ENCODE data around the gene IL18RAP.

IL18RAP gene

DNA sequence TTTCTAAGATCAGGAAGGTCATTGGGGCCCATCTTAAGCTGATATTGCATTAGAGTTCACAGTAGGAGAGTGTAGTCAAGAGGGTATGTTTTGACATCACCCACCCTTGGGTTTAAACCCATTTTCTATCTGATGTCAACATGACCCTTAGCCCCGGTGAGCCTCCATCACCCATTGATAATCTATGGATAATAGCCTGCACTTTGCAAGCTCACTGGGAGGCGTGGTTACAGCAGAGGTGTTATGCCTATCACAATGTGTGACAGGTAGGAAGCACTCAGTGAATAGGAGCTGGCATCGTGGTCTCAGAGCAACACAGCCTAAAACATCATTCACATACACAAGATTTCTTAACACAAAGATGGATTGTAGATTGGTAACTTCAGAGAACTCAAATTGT lies 21.3 kb downstream of the IL18RAP start:
- Mint-ChIP-seq H3K36me3 (ENCODE audit: insufficient read depth) (peaks cover 3% of the 10 kb centered on the region), H3K9me3 (no peaks in the 10 kb centered on the region), H3K27me3 (no peaks in the 10 kb centered on the region), H3K4me1 (peaks cover 5% of the 10 kb centered on the region), H3K27ac (ENCODE audit: low read depth) (no peak overlapping the region), H3K4me3 (no peak overlapping the region)
- no peak for DNase-seq (ENCODE audit: low spot score in 2 of 2)
- no peak for ATAC-seq (replicated peaks; ENCODE audit: extremely low read depth, poor library complexity, severe bottlenecking)

DNA sequence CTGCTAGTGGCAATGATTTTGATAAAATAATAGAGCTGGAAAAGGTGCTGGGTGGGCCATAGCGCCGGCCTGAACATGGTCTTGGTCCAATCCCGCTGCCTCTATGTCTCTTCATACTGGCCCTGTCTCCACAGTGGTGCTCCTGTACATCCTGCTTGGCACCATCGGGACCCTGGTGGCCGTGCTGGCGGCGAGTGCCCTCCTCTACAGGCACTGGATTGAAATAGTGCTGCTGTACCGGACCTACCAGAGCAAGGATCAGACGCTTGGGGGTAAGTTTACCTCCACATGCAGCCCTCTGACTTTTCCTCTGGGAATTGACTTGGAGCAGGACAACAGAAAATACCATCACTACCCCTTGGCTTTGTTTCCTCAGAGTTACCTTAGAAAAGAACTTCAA lies 24.0 kb downstream of the IL18RAP start:
- no peak overlapping the region for H3K4me3 Mint-ChIP-seq
- H3K4me1 Mint-ChIP-seq, result peaks cover 5% of the 10 kb centered on the region
- no peaks in the 10 kb centered on the region for H3K27me3 Mint-ChIP-seq
- H3K36me3 Mint-ChIP-seq (ENCODE audit: insufficient read depth), result peaks cover 5% of the 10 kb centered on the region
- no peak overlapping the region for H3K27ac Mint-ChIP-seq (ENCODE audit: low read depth)
- DNase-seq (ENCODE audit: low spot score in 2 of 2), result no peak
- no peak for ATAC-seq (replicated peaks; ENCODE audit: extremely low read depth, poor library complexity, severe bottlenecking)
- no peaks in the 10 kb centered on the region for H3K9me3 Mint-ChIP-seq

DNA sequence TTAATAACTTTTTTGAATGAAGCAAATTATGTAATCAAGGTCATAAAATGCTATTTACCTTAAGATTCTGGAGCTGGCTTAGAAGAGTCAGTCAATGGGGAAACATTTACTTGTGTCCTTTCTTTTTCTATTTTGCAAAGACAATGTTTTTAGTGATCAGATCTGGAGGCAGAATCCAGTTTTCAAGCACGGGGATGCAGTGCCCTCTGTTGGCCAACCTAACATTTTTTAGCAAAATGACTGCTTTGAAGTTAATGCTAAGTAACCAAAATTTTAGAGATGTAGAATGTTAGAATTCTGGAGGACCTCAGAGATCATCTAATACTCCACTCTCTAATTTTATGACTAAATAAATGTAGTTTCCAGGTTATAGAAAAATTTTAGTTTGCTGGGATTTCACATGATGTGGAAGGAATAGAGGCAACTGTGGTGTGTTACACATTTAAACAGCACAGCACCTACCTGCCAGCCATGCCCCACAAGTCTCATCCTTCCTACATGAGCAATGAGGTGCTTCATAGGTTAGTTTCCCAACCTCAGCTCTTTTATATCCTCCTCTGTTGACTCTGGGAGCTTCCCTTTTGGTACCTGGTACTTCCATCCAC lies 26.5 kb downstream of the IL18RAP start:
- H3K36me3 Mint-ChIP-seq (ENCODE audit: insufficient read depth), result peaks cover 5% of the 10 kb centered on the region
- H3K27me3 Mint-ChIP-seq, result peaks cover under 1% of the 10 kb centered on the region
- no peak overlapping the region for H3K4me3 Mint-ChIP-seq
- no peak overlapping the region for H3K27ac Mint-ChIP-seq (ENCODE audit: low read depth)
- H3K4me1 Mint-ChIP-seq, result peaks cover 5% of the 10 kb centered on the region
- no peak for ATAC-seq (replicated peaks; ENCODE audit: extremely low read depth, poor library complexity, severe bottlenecking)
- no peaks in the 10 kb centered on the region for H3K9me3 Mint-ChIP-seq
- DNase-seq (ENCODE audit: low spot score in 2 of 2), result peak; percentile 38 to 52

DNA sequence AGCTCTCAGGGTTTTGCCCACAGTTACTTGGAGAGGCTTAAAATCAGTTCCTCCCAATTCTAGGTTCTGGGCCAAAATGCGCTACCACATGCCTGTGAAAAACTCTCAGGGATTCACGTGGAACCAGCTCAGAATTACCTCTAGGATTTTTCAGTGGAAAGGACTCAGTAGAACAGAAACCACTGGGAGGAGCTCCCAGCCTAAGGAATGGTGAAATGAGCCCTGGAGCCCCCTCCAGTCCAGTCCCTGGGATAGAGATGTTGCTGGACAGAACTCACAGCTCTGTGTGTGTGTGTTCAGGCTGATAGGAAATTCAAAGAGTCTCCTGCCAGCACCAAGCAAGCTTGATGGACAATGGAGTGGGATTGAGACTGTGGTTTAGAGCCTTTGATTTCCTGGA lies 29.0 kb downstream of the IL18RAP start:
- Mint-ChIP-seq H3K4me1 (peaks cover 5% of the 10 kb centered on the region), H3K4me3 (no peak overlapping the region), H3K27me3 (peaks cover 18% of the 10 kb centered on the region), H3K9me3 (no peaks in the 10 kb centered on the region), H3K27ac (ENCODE audit: low read depth) (no peak overlapping the region), H3K36me3 (ENCODE audit: insufficient read depth) (peaks cover 3% of the 10 kb centered on the region)
- DNase-seq (ENCODE audit: low spot score in 2 of 2) (no peak), ATAC-seq (replicated peaks; ENCODE audit: extremely low read depth, poor library complexity, severe bottlenecking) (no peak)

DNA sequence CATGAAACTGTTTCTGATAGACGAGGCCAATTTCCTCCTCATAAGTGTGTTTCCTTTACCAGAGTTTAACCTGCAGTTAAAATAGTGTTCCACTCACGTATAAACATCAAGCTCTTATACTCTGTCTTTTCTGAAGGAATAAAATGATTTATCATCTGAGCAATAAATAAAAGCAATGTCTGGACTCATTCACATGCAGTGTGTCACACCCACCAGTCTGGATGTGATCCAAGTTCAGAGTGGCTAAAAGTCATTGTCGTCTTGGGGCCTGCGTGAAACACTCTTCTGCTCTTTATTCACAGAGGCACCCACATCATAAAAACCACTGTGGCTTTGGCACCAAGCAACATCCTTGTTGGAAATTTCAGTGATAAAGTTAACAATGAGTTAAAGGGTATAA lies 30.5 kb downstream of the IL18RAP start:
- H3K27me3 Mint-ChIP-seq, result peaks cover 18% of the 10 kb centered on the region
- H3K36me3 Mint-ChIP-seq (ENCODE audit: insufficient read depth), result peaks cover 3% of the 10 kb centered on the region
- no peak for DNase-seq (ENCODE audit: low spot score in 2 of 2)
- no peak overlapping the region for H3K27ac Mint-ChIP-seq (ENCODE audit: low read depth)
- no peaks in the 10 kb centered on the region for H3K9me3 Mint-ChIP-seq
- peaks cover 5% of the 10 kb centered on the region for H3K4me1 Mint-ChIP-seq
- no peak for ATAC-seq (replicated peaks; ENCODE audit: extremely low read depth, poor library complexity, severe bottlenecking)
- no peak overlapping the region for H3K4me3 Mint-ChIP-seq

DNA sequence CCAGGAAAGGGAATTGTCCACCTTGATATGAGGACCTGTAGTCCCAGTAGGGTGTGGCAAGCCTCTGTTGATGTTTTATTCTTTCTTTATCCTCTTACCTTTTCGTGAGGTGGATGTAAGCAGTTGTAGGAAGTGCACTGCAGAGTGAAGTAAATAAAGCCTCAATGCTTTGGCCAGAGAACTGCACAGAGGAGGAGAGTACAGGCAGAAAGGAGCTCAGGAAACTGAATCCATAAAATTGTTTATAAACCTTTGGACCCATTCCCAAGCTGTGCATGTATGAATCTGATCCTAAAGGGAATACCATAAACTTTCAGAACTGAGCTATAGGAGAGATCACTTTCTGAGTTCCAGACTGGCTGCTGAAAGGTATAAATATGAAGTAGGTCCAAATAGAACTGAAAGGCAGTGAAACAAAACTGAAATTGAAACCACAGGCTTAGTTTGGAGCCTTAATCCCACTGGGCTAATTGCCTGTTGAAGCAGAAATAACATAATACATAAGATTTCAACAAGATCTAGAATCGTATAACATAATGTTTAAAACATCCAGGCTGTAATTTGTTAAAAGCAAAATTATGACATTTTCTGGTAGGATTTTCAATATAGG lies 32.2 kb downstream of the IL18RAP start:
- H3K4me3 Mint-ChIP-seq, result no peak overlapping the region
- peaks cover 18% of the 10 kb centered on the region for H3K27me3 Mint-ChIP-seq
- H3K4me1 Mint-ChIP-seq, result peaks cover 5% of the 10 kb centered on the region
- ATAC-seq (replicated peaks; ENCODE audit: extremely low read depth, poor library complexity, severe bottlenecking), result no peak
- no peaks in the 10 kb centered on the region for H3K9me3 Mint-ChIP-seq
- no peak for DNase-seq (ENCODE audit: low spot score in 2 of 2)
- no peak overlapping the region for H3K27ac Mint-ChIP-seq (ENCODE audit: low read depth)
- H3K36me3 Mint-ChIP-seq (ENCODE audit: insufficient read depth), result peaks cover 2% of the 10 kb centered on the region

DNA sequence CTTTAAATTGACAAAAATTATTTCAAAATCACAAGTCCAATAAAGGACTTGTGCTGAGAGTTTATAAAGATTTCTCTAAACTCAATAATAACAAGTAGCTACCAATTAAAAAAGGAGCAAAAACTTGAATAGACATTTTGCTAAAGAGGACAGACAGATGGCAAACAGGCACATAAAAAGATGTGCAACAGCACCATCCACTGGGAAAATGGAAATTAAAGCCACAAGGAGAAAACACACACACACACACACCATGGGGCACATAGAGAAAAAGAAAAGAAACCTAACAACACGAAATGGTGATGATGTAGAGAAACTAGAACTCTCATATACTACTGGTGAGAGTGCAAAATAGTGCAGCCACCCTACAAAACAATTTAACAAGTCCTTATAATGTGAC lies 37.5 kb downstream of the IL18RAP start:
- H3K27me3 Mint-ChIP-seq, result peaks cover 18% of the 10 kb centered on the region
- no peak for DNase-seq (ENCODE audit: low spot score in 2 of 2)
- H3K9me3 Mint-ChIP-seq, result no peaks in the 10 kb centered on the region
- no peak overlapping the region for H3K27ac Mint-ChIP-seq (ENCODE audit: low read depth)
- no peaks in the 10 kb centered on the region for H3K36me3 Mint-ChIP-seq (ENCODE audit: insufficient read depth)
- no peaks in the 10 kb centered on the region for H3K4me1 Mint-ChIP-seq
- no peak for ATAC-seq (replicated peaks; ENCODE audit: extremely low read depth, poor library complexity, severe bottlenecking)
- no peak overlapping the region for H3K4me3 Mint-ChIP-seq

DNA sequence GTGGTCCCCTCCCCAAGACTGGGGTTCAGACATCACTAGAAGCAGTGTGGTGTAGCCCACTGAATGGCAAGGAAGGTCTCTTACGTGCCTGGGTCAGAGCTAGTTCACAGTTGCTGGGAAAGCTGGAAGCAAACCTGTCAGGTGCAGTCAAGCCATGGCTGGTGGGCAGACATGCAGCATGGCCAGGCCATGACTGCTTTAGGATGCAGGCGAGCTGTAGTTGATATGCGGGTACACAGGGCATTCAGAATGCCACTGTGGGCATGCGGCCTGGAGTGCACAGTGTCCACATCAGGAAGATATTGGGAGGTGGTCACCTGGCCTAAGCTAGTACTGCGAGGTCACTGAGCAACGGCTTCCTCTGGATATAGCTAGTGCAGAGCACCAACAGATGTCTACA lies 38.2 kb downstream of the IL18RAP start:
- DNase-seq (ENCODE audit: low spot score in 2 of 2), result no peak
- Mint-ChIP-seq H3K9me3 (no peaks in the 10 kb centered on the region), H3K27ac (ENCODE audit: low read depth) (no peak overlapping the region), H3K36me3 (ENCODE audit: insufficient read depth) (no peaks in the 10 kb centered on the region), H3K4me3 (no peak overlapping the region), H3K4me1 (no peaks in the 10 kb centered on the region), H3K27me3 (peaks cover 11% of the 10 kb centered on the region)
- no peak for ATAC-seq (replicated peaks; ENCODE audit: extremely low read depth, poor library complexity, severe bottlenecking)

DNA sequence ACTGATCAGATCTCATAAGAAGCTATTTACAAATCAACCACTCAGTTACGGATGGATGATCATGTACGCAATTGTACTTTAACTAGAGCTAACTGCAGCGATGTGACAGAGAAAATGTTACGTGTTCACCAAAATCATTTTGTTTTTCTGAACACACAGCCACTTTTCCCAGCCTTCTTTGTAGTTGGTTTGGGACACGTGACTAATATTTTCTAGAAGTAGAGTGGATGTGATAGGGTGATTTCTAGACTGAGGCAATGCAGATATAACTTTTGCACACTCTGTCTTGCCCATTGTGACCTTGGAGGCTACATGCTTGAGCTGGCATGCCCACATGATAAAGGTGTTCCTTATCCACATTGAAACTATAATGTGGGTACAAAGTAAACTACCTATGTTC lies 40.2 kb downstream of the IL18RAP start:
- Mint-ChIP-seq H3K4me3 (no peak overlapping the region), H3K9me3 (no peaks in the 10 kb centered on the region), H3K27ac (ENCODE audit: low read depth) (no peak overlapping the region), H3K4me1 (no peaks in the 10 kb centered on the region), H3K36me3 (ENCODE audit: insufficient read depth) (no peaks in the 10 kb centered on the region), H3K27me3 (peaks cover 19% of the 10 kb centered on the region)
- no peak for DNase-seq (ENCODE audit: low spot score in 2 of 2)
- no peak for ATAC-seq (replicated peaks; ENCODE audit: extremely low read depth, poor library complexity, severe bottlenecking)

DNA sequence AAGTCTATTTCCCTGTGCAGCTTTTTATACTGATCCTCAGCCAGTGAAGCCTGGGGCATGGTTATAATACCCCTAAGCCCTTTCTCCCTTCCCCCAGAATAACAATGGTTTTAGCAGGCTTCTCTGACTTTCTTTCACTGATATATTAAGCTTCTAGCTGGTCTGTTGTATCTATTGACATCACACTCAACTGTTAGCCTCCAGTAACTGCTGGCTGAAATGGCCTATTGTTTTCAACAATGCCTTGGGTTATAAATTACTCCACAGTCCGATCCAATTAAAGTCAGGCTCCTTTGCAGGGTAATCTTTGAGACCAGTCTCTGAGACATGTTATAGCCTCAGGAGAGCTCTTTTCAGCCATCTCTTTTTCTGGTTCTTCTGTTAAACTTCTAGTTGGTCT lies 47.2 kb downstream of the IL18RAP start:
- Mint-ChIP-seq H3K4me1 (no peaks in the 10 kb centered on the region), H3K27me3 (peaks cover 37% of the 10 kb centered on the region), H3K9me3 (peaks cover 10% of the 10 kb centered on the region), H3K27ac (ENCODE audit: low read depth) (no peak overlapping the region), H3K36me3 (ENCODE audit: insufficient read depth) (no peaks in the 10 kb centered on the region), H3K4me3 (no peak overlapping the region)
- DNase-seq (ENCODE audit: low spot score in 2 of 2), result no peak
- ATAC-seq (replicated peaks; ENCODE audit: extremely low read depth, poor library complexity, severe bottlenecking), result no peak

DNA sequence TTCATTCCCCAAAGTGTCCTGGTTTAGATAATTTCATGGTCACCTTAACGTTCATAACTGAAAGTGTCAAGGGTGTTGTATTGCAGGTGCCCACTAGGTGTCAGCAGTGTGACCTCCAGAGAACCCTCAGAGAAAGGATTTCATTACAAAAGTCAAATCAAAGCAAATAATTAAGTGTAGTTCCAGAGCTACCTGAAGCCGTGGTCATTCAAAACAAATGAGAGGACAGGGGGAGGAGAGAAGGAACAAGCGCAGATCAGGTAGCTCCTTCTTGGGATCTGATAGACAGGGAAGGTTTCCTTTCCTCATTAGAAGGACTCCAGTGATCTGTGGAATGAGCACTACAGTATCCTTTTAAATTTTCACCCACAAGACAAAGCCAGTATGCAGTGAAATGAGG lies 50.1 kb downstream of the IL18RAP start, which contains the start of gene SLC9A4:
TSS of gene SLC9A4 (plus strand) at position 207 of the 400 bp plus-strand sequence. CDS start 534 bp downstream, outside the sequence.
- peak in 1 of 2 donors; percentile 20 for DNase-seq (ENCODE audit: low spot score in 2 of 2)
- Mint-ChIP-seq H3K27me3 (peaks cover 47% of the 10 kb centered on the region), H3K9me3 (peaks cover 10% of the 10 kb centered on the region), H3K36me3 (ENCODE audit: insufficient read depth) (no peaks in the 10 kb centered on the region), H3K27ac (ENCODE audit: low read depth) (no peak within 1 kb of the TSS), H3K4me3 (no peak within 1 kb of the TSS), H3K4me1 (no peaks in the 10 kb centered on the region)
- no peak for ATAC-seq (replicated peaks; ENCODE audit: extremely low read depth, poor library complexity, severe bottlenecking)

DNA sequence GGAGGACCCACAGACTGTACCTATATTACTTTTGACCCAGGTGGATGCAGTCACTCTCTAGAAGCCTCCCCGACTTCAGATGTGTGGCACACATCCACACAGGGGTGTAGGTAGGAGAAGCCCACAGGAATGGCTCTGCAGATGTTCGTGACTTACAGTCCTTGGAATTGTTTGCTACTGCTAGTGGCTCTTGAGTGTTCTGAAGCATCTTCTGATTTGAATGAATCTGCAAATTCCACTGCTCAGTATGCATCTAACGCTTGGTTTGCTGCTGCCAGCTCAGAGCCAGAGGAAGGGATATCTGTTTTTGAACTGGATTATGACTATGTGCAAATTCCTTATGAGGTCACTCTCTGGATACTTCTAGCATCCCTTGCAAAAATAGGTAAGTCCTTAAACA lies 50.7 kb downstream of the IL18RAP start:
- Mint-ChIP-seq H3K4me3 (no peak overlapping the region), H3K36me3 (ENCODE audit: insufficient read depth) (no peaks in the 10 kb centered on the region), H3K27me3 (peaks cover 42% of the 10 kb centered on the region), H3K4me1 (no peaks in the 10 kb centered on the region), H3K27ac (ENCODE audit: low read depth) (no peak overlapping the region), H3K9me3 (peaks cover 10% of the 10 kb centered on the region)
- ATAC-seq (replicated peaks; ENCODE audit: extremely low read depth, poor library complexity, severe bottlenecking) (no peak), DNase-seq (ENCODE audit: low spot score in 2 of 2) (no peak)

DNA sequence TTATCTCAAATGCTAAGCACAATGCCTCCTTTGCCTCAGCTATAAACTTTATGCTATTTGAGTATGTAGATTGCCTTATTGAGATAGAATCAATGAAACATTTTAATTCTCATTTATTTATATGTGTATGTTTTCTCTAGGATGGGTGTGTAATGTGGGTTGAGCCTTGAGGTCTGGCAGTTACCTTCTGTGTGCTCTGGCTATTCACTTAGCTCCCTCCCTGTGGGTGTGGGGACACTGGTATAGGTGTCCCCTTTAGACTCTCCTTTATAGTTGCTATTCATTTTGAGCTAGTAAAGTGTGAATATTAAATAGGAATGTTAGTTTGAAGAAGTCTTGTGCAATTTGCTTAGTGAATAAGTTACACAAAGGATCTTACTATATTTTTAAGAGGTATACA lies 51.8 kb downstream of the IL18RAP start:
- Mint-ChIP-seq H3K9me3 (peaks cover 9% of the 10 kb centered on the region), H3K36me3 (ENCODE audit: insufficient read depth) (no peaks in the 10 kb centered on the region), H3K4me1 (no peaks in the 10 kb centered on the region), H3K27ac (ENCODE audit: low read depth) (no peak overlapping the region), H3K27me3 (peaks cover 46% of the 10 kb centered on the region), H3K4me3 (no peak overlapping the region)
- ATAC-seq (replicated peaks; ENCODE audit: extremely low read depth, poor library complexity, severe bottlenecking), result no peak
- no peak for DNase-seq (ENCODE audit: low spot score in 2 of 2)
